ENCODE data around the gene CLK4. TPM values are rescaled to one million over a fixed set of nuclear protein-coding genes. Genes with fewer than 3 reads are reported as not detected.

The CLK4 gene
- total and polyA plus RNA-seq, 2 donors from 2014 or later: 15.4 to 37.8 TPM

DNA sequence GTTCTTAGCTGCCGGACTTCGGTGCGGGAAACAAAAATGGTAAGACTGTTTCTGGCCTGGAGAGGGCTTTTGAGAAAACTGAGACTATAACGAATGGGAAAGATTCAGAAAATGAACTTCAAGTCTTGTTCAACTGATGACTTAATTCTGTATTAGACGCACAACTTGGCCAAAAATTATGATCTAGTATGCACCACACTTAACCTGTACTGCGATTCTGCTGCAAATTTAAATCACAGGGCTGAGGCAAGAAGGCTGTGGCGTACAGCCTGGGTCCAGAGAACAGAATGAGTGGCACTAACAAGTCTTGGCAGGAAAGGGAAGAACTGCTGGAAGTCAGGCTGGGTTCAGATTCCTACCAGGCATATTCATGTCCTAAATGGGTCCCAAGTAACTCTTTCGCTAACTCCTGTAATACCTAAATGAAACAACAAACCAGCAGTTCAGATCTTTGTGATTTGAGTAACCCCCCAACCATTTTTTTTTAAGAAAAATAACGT, 35.9 kb downstream of the CLK4 start:
- Histone ChIP-seq H3K27ac (ENCODE audit: low read depth in 2 of 2, low read length in 2 of 2) (no peak overlapping the region), H3K4me1 (ENCODE audit: control insufficient read depth in 2 of 3, insufficient read depth in 2 of 3, low read depth in 1 of 3, low read length in 3 of 3) (peaks cover 0 to 4% (median 4%) of the 10 kb centered on the region in 3 donors), H3K4me3 (ENCODE audit: low read length in 3 of 3) (peak overlapping the region in 1 of 3 donors; percentile 27), H3K27me3 (ENCODE audit: control insufficient read depth, insufficient read depth, low read length) (peaks cover 4% of the 10 kb centered on the region), H3K9me3 (ENCODE audit: control insufficient read depth in 2 of 3, insufficient read depth in 1 of 3, low read length in 3 of 3) (peaks cover 0 to 14% (median 4%) of the 10 kb centered on the region in 3 donors), H3K36me3 (ENCODE audit: control insufficient read depth in 2 of 3, insufficient read depth in 3 of 3, low read length in 3 of 3) (no peaks in the 10 kb centered on the region), H3K9ac (ENCODE audit: low read length in 3 of 3) (no peak overlapping the region)
- TF ChIP-seq, protein P1, sequence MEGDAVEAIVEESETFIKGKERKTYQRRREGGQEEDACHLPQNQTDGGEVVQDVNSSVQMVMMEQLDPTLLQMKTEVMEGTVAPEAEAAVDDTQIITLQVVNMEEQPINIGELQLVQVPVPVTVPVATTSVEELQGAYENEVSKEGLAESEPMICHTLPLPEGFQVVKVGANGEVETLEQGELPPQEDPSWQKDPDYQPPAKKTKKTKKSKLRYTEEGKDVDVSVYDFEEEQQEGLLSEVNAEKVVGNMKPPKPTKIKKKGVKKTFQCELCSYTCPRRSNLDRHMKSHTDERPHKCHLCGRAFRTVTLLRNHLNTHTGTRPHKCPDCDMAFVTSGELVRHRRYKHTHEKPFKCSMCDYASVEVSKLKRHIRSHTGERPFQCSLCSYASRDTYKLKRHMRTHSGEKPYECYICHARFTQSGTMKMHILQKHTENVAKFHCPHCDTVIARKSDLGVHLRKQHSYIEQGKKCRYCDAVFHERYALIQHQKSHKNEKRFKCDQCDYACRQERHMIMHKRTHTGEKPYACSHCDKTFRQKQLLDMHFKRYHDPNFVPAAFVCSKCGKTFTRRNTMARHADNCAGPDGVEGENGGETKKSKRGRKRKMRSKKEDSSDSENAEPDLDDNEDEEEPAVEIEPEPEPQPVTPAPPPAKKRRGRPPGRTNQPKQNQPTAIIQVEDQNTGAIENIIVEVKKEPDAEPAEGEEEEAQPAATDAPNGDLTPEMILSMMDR (IDR thresholded peaks at IDR 0.05; ENCODE audit: borderline replicate concordance, extremely low read depth, insufficient read depth): no peak
- FAIRE-seq (no peak), DNase-seq (no peak)
- intact Hi-C loops (cut with DNase I): loop anchor here (10.0 kb wide), 1 partner anchor 316 kb away; no protein-coding TSS in a partner anchor

DNA sequence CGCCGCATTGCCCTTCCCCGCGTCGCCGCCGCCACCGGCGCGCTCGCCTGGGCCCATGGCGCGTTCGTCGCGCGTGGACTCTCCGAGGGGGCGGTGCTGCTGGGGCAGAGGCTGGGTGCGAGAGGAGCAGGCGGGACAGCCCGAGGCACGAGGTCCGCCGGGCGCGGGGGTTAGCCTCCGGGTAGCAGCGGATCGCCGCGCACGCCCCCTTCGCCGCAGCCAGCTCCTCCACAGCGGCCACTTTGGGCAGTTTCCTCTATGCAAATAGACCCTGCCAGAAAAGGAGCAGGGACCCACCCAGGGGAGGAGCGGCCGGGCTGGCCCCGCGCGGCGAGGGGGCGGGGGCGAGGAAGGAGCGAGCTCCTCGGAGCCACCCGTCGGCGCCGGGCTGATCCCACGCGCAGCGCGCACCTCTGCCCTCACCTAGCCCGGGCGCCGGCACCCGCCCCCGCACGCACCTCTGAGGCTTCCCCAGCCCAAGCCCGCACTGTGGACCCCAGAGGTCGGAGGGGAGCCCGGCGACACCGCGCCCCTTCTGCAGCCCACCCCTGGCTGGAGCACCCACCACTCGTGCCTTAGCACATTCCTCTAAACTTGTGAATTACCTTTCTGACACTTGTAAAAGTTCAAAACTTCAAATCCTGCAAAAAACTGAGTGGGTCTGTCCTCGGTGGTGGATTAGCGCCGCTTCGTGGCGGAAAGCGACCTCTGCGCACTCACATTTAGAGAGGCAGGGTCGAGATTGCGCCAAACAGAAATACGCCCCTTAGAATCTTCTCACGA, 36.5 kb downstream of the CLK4 start, which contains the start of gene COL23A1:
Gene COL23A1, minus strand, starts transcription at position 253 of the 783 bp plus-strand sequence.
- Histone ChIP-seq H3K9me3 (ENCODE audit: control insufficient read depth in 2 of 3, insufficient read depth in 1 of 3, low read length in 3 of 3) (peaks cover 0 to 8% (median 4%) of the 10 kb centered on the region in 3 donors), H3K36me3 (ENCODE audit: control insufficient read depth in 2 of 3, insufficient read depth in 3 of 3, low read length in 3 of 3) (no peaks in the 10 kb centered on the region), H3K27ac (ENCODE audit: low read depth in 2 of 2, low read length in 2 of 2) (no peak within 1 kb of the TSS), H3K4me1 (ENCODE audit: control insufficient read depth in 2 of 3, insufficient read depth in 2 of 3, low read depth in 1 of 3, low read length in 3 of 3) (peaks cover 0 to 4% (median 4%) of the 10 kb centered on the region in 3 donors), H3K4me3 (ENCODE audit: low read length in 3 of 3) (peak within 1 kb of the TSS; percentile 6 to 27 (median 26)), H3K9ac (ENCODE audit: low read length in 3 of 3) (no peak within 1 kb of the TSS), H3K27me3 (ENCODE audit: control insufficient read depth, insufficient read depth, low read length) (peaks cover 4% of the 10 kb centered on the region)
- peak; percentile 82 to 92 (median 85) for DNase-seq
- TF ChIP-seq, protein P1 (IDR thresholded peaks at IDR 0.05; ENCODE audit: borderline replicate concordance, extremely low read depth, insufficient read depth): peak; percentile 80
- no peak for FAIRE-seq
- intact Hi-C loops (cut with DNase I): loop anchor here (10.0 kb wide), 1 partner anchor 316 kb away; no protein-coding TSS in a partner anchor

DNA sequence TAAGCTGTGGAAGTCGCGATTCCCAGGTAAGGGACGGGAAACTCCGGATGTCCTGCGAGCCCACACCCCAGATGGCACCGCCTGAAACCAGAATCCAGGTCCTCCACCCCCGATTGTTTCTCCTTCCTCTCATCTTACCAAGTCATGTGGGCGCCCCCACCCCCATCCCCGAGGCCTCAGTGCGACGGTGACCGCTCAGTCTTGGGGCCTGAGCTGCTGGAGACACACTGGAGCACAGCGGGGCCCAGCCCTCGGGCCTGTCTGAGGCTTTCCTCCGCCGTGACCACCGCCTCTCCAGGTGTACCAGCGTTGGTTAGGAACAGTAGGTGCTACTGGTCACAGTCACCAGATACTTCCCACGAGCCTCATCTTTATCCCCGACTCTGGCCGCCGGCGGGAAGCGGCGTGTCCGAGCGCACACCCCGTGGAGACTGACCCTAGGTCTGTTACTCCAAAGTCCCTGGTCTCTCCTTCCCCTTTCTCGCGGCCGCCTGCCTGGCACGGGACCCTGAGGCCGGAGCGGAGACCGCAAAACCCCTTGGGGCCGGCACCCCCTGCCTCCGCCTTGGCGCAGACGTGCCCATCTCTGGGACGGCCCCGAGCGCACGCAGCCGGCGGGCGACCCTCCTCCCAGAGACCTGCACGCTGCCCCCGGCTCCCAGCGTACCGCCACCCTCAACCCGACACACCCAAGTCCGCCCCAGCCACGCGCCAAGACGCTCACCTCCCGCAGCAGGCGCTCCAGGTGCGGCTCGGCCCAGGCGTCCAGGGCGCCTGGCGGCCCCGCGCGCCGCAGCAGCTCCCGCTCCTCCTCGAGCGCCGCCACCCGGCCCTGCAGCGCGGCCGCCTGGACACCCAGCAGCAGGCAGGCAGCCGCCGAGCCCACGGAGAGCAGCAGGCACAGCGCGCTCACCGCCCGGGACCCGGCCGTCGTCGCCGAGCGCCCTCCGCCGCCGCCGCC, 37.4 kb downstream of the CLK4 start:
- TF ChIP-seq, protein P1 (IDR thresholded peaks at IDR 0.05; ENCODE audit: borderline replicate concordance, extremely low read depth, insufficient read depth): peak; percentile 39
- Histone ChIP-seq H3K27me3 (ENCODE audit: control insufficient read depth, insufficient read depth, low read length) (peaks cover 4% of the 10 kb centered on the region), H3K27ac (ENCODE audit: low read depth in 2 of 2, low read length in 2 of 2) (no peak overlapping the region), H3K9ac (ENCODE audit: low read length in 3 of 3) (no peak overlapping the region), H3K4me1 (ENCODE audit: control insufficient read depth in 2 of 3, insufficient read depth in 2 of 3, low read depth in 1 of 3, low read length in 3 of 3) (peaks cover 0 to 4% (median 4%) of the 10 kb centered on the region in 3 donors), H3K4me3 (ENCODE audit: low read length in 3 of 3) (peak overlapping the region in 1 of 3 donors; percentile 14), H3K9me3 (ENCODE audit: control insufficient read depth in 2 of 3, insufficient read depth in 1 of 3, low read length in 3 of 3) (no peaks in the 10 kb centered on the region), H3K36me3 (ENCODE audit: control insufficient read depth in 2 of 3, insufficient read depth in 3 of 3, low read length in 3 of 3) (no peaks in the 10 kb centered on the region)
- FAIRE-seq: no peak
- DNase-seq: peak; percentile 67 to 82 (median 78)
- intact Hi-C loops (cut with DNase I): loop anchor here (10.0 kb wide), 1 partner anchor 315 kb away; no protein-coding TSS in a partner anchor

All from kidney (tissue), 14 donors.